Inflammatory macrophage treated with lipopolysaccharide for 1 hour (primary cell): ENCODE data around the gene KCNAB2.
"Not testable (repeated sequence)": the region's sequence is repeated elsewhere in the genome, so short reads cannot be mapped to it uniquely, and the experiment has no call there.

Experiments used
- DNase-seq, 2 donors: peaks; one replicate each; pipeline ENCODE4 v3.0.0-alpha.2; 2020 to 2022

The KCNAB2 gene

GRCh38 chr1:6011161-6011945 is 34.3 kb upstream of the KCNAB2 start:
- no peak for DNase-seq

DNA sequence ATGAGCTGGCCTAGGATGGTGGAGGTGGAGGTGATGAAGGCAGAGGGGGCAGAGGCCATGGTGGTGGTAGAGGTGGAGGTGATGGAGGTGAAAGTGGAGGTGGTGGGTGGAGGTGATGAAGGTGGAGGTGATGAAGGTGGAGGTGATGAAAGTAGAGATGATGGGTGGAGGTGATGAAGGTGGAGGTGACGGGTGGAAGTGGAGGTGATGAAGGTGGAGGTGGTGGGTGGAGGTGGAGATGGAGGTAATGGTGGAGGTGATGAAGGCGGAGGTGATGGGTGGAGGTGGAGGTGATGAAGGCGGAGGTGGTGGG is 33.8 kb upstream of the KCNAB2 start:
- DNase-seq, result no peak

DNA sequence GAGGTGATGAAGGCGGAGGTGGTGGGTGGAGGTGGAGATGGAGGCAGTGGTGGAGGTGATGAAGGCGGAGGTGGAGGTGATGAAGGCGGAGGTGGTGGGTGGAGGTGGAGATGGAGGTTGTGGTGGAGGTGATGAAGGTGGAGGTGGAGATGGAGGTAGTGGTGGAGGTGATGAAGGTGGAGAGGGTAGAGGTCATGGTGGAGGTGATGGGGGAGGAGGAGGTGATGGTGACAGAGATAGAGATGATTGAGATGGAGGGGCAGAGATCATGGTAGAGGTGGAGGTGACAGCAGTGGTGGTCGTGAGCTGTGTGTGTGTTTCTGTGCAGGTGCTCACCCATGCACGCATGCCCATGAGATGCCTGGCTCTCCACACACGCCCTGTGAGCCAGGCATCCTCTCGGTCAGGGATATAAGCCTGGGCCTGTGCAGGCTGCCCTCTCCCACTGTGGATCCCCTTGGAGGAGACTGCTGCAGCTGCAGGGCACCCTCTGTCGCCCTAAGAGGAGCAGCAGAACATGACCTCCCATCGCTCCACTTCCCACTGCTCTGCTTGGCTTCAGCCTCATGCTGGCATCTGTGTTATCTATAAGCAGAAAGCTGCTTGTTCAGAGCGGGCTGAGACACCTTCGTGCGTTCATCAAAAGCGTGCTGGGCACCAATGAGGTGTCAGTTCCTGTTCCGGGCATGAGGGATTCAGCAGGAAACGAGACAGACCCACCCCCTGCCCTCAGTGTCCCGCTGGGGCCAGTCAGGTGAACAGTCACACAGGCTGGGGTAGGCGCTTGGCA is 33.0 kb upstream of the KCNAB2 start:
- no peak for DNase-seq

DNA sequence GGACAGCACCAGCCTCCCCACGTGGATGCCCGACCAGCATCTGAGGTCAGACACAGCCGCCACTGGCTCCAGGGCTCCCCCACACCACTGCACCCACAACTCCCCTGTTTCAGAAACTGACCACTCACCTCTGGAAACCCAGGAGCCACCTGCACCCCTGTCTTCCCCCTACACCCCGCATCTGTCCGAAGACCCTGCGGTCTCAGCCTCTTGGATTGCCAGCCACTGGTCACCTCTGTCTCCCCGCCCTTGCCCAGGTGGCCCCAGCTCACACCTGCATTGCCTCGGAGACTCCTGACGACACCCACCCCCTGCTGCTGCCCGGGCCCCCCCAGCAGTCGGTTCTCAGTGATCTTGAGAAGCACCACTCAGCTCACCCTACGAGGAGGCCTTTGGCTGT is 32.2 kb upstream of the KCNAB2 start:
- no peak for DNase-seq

GRCh38 chr1:6014130-6014999 is 31.3 kb upstream of the KCNAB2 start:
- DNase-seq, result peak; percentile 67 to 71

DNA sequence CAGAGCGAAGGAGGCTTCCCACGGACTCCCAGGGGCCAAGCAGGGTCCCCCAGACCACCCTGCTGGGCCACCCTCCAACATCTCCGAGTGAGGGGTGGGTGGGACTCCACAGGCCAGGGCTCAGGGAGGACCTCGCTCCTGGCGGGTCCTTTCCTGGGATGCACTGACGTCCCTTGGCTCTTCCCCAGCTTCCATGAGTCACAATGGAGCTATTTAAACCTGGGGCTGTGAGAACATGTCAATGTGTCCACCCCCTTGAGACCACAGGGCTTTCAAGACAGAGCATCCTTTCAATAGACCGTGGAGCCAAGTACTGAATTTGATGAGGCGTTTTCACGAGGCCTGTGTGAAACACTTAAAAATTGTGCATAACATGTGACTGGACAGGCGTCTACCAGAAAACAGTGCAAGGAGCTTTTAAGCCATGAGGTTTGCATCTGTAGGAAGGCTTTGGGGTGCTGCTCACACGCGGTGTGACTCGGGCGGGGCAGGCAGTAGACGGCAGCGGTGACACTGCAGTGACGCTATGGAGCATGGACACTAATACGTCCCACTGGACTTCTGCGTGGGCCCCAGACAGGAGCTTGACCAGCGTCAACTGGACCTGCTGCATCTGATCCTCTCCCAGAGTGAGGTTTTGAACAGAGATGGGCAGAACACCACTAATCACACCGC is 29.4 kb upstream of the KCNAB2 start:
- no peak for DNase-seq

GRCh38 chr1:6017654-6018053 is 28.0 kb upstream of the KCNAB2 start:
- not testable (repeated sequence) for DNase-seq

DNA sequence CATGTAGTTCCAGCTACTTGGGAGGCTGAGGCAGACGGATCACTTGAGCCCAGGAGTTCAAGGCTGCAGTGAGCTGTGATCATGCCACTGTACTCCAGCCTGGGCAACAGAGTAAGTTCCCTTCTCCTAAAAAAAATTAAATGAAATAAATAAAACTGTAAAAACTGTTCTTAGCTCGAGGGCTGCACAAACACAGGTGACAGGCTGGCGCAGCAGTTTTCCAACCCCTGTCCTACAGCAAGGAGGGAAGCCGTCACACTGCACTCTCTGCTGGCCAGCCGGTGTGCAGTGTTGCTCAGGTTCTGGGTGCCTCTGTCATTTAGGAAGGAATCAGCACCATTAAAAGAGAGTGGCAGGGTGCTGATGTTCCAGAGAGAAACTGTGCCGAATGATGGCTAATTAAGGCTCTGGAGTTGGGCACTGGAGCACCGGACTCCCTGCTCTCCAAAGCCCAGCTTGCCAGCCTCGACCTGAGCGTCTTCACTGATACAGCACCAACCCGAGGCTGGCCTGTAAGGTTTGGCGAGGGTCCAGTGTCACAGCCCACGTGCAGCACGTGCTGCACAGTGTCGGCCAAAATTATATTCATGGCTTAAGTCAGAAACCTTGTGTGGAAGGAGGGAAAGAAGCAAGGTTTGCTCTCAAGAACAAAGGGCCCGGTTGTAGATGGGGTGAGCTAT is 26.4 kb upstream of the KCNAB2 start:
- no peak for DNase-seq

- DNase-seq, result no peak
These were observed 23.5 kb upstream of the KCNAB2 start for GRCh38 chr1:6022193-6022592.

DNA sequence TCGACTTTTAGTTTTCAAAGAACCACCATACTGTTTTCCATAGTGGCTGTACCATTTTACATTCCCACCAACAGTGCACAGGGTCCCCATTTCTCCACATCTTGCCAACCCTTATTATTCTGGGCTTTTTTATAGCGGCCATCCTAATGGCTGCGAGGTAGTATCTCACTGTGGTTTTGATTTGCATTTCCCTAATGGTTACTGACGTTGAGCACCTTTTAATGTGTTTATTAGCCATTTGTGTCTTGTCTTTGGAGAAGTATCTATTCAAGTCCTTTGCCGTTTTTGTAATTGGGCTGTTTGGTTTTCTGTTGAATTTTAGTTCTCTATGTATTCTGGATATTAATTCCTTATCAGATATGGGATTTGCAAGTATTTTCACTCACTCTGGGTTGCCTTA is 22.3 kb upstream of the KCNAB2 start:
- no peak for DNase-seq

DNA sequence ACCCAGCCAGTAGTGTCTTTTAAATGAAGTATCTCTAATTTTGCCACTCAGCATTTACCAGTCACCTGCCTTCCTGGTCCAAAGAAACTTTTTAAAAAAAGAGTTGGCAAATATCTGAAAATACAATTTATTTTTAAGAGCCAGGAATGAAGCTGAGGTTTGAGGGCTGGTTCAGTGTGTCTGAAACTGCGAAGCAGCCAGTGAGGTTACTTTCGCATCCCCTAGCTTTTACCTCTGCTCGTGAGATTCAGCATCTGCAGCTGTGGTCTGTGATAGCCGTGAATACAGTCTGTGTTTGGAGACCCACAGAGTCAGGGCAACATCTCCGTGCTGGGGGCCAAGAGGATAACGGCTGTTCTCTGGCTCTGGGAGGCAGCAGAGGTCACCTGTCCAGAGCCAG is 21.3 kb upstream of the KCNAB2 start:
- no peak for DNase-seq

GRCh38 chr1:6025269-6026094 is 20.2 kb upstream of the KCNAB2 start:
- DNase-seq, result peak; percentile 58 to 63

- DNase-seq, result peak; percentile 77 to 82
These were observed 19.4 kb upstream of the KCNAB2 start for GRCh38 chr1:6026095-6026809.

DNA sequence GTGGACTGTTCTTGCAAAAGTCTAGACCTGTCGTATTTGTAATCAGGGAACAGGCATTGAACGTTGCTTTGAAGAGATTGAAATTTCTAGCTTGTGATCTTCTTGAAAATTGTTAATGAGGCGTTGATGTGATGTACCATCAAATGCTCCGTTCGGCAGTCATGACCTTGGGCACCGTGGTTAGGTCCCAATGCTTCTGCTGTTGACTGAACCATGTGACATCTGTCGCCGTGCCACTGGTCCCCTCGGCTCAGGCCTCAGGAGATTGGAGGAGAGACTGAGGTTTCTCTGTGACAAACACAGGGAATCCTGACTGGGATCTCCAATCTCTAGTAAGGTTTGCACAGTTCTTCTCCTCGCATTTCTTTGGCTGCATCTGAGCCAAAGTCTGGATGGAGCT is 18.1 kb upstream of the KCNAB2 start:
- peak; percentile 48 to 49 for DNase-seq

DNA sequence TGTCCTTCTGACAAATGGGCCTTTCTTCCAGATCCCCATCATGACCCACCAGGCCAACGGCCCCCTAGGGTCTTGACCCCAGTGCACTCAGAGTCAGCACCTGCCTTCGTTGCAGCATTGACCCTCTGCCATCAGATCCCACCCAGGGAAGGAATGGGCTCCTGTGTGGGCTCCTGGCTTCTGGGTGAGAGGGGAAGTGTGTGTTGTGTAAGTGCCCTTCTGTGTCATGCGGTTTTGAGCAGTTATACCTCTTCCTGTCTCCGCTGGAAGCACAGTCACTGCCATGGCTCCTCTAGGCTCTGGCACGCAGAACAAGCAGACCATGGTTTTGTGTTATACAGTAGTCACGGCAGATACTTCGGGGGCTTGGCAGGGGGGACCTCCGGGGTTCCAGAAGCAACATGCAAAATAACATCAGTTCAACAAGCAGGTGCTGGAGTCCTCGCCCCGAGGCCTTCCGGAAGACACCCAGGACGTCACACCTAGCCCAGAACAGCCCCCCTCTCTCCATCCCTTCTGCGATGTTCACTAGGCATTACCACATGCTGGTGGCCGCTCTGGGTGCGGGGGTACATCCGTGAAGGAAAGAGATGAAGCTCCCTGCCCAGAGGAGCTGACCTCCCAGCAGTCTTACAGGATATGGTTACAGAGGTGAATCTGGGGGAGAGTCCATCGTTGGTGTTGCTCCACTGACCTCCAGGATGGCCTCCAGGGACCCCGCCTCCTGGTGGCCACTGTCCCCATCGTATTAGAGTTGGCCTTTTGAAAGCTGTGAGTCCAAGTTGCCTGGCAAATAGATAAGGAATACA is 17.4 kb upstream of the KCNAB2 start:
- DNase-seq, result peak; percentile 80 to 81

DNA sequence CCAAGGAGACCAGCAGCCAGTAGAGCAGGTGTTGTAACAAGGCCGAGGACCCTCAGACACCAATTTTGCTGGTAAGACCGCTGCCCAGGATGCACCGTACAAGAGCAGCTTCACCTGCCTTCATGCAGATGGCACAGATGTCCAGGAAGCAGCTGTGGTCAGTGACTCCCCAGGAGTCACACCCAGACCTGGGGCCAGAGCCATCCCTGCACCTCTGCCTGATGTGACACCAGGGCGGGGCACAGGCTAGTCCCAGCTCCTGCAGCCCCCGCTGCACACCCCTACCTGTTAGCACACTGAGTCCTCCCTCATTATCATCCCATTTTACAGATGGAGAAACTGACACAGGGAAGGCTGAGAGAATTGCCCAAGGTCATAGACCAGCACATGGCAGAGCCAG is 16.3 kb upstream of the KCNAB2 start:
- no peak for DNase-seq

- DNase-seq, result no peak
These were observed 15.6 kb upstream of the KCNAB2 start for GRCh38 chr1:6030132-6030531.

GRCh38 chr1:6030547-6031261 is 15.0 kb upstream of the KCNAB2 start:
- DNase-seq, result no peak

DNA sequence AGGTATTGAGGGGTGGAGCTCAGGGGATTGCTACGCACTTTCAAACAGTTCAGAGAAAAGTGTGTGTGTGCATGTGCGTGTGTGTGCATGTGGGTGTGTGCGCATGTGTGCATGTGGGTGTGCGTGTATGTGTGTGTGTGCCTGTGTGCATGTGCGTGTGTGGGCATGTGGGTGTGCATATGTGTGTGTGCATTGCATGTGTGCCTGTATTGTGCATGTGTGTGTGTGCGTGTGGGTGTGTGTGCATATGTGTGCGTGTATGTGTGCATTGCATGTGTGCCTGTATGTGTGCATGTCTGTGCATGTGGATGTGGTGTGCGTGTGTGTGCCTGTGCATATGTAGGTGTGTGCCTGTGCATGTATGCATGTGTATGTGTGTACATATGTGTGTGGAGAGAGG is 12.6 kb upstream of the KCNAB2 start:
- DNase-seq, result no peak
